Cardiac septum (tissue), 1 donor: Measurements from ENCODE around the gene MAST4. TPM values are rescaled to one million over a fixed set of nuclear protein-coding genes. Genes with fewer than 3 reads are reported as not detected.

Source experiments
- DNase-seq: peaks from one replicate; pipeline ENCODE4 v3.0.0-alpha.2; 2020; ENCODE audit warnings: low spot score
- intact Hi-C: fragments of 100-400 bp; cut with DNase I; formaldehyde crosslinking; loops from one replicate; pipeline ENCODE4 v1.14.0; 2022
- total RNA-seq: library from RNA; stranded (reverse); fragmentation: NEBNext Ultra II Directional; extraction: Animal tissue kit (Norgen Biotek cat#: 25700); gene quantifications from one replicate; pipeline ENCODE4 v1.2.1, GENCODE V29; 2021
- donor health status: DM: no; HTN: no; CAD: no.

The MAST4 gene
- total RNA-seq, 1 donor from 2014 or later, result 91.4 TPM

- no peak for DNase-seq
- intact Hi-C loops, result no loop called here
Measured at GRCh38 chr5:67188274-67189078, 592.3 kb downstream of the MAST4 start.

DNA sequence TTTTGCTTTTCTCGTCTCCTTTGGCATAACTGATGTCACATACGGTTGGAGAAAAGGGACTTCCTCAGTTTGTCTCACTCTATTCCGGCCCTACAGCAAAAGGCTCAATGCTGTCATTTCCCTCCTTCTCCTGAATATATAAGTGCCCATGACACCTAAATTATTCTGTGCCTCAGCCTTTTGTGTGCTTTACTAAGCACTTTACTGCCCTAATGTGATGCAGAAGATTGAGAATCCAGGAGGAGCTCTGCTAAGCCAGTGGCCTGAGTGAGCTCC lies 592.8 kb downstream of the MAST4 start:
- no peak for DNase-seq
- intact Hi-C loops, result no loop called here

DNA sequence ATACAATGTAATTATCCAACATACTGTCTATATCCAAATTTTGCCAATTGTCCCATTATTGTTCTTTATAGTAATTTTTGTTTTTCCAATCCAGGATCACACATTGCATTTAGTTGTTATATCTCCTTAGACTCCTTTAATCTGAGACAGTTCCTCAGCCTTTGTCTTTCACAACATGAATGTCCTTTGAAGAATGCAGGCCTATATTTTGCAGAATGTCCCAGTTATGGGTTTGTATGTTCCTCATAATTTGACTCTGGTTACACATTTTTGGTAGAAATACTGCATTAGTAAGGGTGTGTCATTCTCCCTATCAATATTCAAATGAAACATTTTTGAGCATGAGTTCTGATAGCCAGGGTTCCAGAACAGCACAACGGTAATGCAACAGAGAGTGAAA lies 593.7 kb downstream of the MAST4 start:
- no peak for DNase-seq
- intact Hi-C loops, result no loop called here

GRCh38 chr5:67190410-67190809 lies 594.2 kb downstream of the MAST4 start:
- intact Hi-C loops, result no loop called here
- DNase-seq, result no peak

DNA sequence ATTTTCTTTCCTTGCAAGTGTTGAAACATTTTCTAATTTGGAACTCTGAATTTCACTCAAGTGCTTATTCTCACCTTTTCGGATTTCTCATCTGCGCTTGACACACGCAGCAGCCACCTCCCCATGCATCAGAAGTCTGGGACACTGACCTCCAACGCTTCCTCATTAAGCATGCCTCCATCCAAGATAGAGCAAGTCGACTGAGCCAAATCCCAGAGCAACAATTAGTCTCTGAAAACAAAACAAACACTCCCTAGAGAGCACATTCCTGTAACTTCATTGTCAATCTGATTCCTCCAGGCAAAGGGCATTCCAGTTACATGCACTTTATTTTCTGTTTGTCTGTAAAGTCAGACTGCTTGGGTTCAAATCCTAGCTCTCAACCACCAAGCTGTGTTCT lies 594.7 kb downstream of the MAST4 start:
- no peak for DNase-seq
- intact Hi-C loops, result no loop called here

GRCh38 chr5:67192719-67193438 lies 596.7 kb downstream of the MAST4 start:
- intact Hi-C loops, result no loop called here
- DNase-seq, result no peak

DNA sequence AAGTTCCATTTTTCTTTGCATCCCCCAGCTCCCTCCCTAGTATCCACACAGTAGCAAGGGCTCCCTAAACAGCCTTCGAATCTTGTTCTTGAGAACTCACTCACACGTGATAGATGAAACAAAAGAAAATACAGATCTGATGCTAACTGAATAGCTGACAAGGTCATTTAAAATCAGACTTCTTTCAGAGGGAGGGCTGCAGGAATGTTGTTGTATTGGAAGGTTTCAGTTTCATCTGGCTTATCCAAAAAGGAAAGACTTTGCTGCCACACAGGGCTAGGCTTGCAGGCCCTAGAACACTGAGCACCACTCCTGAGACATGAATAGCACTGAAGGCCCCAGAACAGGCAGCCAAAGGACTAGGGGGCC lies 597.2 kb downstream of the MAST4 start:
- intact Hi-C loops, result no loop called here
- DNase-seq, result no peak

GRCh38 chr5:67194166-67194565 lies 598.0 kb downstream of the MAST4 start:
- intact Hi-C loops, result no loop called here
- DNase-seq, result no peak

DNA sequence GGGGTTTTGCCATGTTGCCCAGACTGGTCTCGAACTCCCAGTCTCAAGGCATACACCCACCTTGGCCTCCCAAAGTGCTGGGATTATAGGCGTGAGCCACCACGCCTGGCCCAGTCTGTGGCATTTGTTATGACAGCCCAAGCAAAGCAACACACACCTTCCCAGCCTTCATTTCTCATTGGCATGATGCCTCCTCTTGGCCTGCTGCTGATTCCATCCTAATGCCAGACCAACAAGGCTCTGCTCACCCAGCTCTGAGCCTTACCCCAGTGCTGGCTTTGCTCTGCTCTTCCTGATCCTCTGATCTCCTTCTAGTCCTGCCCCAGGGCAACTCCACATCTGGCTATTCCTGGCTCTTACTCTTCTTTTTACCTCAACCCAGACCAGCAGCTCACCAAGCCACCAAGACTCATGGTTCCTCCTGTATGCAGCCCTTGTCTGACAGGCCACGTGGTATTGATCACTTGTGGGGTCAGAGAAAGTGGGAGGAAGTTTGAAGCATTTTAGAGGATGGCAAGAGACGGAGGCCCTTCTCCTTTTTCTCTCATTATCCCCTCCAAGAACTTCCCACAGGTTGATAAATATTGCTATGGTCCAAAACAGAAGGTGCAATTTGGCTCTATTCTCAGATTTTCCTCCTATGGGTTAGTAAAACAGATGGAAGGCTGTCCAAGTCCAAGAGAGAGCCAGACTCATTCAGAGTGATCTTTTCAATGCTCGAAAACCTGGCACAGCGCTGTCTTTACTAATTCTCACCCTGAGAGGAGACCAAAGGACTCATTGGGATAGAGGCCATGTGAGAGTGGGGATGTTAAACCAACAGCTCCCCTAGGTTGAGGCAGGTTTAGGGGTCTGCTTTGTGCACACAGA lies 599.4 kb downstream of the MAST4 start:
- intact Hi-C loops, result no loop called here
- no peak for DNase-seq

DNA sequence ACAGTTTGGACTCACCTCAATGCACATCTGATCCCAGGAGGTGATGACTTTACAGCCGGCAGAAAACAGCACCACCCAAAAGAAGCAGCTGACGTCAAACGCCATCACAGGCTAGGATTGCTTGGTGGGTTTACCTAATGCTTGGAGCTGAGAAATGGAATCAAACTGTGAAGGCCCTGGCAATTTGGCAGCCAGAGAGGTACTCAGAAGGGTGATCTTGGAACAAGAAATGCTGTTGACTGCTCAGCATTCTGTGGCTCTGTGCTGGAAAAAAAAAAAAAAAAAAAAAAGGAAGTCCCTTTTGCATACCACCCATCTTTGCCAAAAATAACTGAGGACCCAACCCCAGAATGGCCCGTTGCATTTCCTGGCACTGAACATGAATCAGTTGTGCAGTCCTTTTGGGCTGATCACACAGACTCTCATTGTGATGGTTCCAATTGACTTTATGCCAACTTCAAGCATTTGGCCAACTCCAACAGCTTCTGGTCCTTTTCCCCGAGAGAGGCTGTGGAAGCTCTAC lies 600.4 kb downstream of the MAST4 start, which contains the start of gene CD180:
Gene CD180 (minus strand): TSS at position 263 of the 523 bp plus-strand sequence. CDS start 158 bp downstream, at position 105.
- intact Hi-C loops, result no loop called here
- DNase-seq, result no peak

DNA sequence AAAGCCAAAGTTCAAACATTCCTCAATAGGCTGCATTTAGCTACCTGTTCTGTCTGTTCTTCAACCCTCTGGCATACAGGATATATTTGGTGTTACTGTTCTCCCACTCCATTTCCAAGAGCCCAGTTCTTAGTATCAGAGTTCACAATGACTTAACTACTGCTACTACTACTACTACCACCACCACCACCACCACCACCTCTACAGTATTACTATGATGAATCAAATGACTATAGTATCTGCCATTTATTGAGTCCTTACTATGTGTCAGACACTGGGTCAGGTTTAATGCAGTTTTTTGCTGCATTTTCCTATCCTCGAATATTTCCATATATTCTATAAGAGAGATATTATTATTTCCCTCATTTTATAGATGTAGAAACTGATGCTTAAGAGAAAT lies 601.3 kb downstream of the MAST4 start:
- DNase-seq, result no peak
- intact Hi-C loops, result no loop called here

DNA sequence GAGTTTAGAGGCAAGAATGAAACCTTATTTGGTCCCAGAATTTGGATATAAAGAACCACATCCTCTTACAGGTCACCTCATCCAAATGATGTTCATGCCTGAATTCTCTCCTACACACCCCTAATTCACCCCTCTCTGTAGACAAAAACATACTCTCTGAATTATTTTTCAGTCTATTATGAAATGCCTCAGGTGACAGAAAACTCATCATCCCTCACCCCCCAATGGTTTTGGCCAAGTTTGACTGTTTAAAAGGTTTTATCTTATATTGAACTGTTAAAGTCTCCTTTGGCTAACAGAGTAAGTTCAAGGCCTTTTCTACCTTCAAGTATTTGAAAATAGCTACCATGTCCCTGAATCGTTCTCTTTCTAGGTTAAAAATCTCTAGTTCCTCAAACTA lies 602.7 kb downstream of the MAST4 start:
- no peak for DNase-seq
- intact Hi-C loops, result no loop called here

DNA sequence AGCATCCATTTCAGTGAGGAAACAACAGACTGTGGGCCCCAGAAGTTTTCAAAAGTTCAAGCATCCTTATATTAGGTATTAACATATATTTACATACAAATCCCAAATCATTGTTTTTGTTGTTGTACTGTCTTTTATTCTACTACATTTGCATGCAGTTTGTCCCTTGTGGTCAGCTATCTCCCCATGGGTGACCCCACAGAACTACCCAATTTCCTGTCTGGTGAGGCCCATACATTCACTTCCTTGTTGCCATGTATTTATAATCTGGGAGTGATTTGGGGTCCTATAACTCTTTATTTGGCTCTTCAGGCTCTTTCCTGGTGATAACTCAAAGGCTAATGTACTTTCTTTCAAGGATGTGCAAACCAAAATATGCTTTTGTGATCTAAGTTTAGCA lies 603.7 kb downstream of the MAST4 start:
- DNase-seq, result no peak
- intact Hi-C loops, result loop anchor here (10.0 kb wide), 1 partner anchor 215 kb away; no protein-coding TSS in a partner anchor

DNA sequence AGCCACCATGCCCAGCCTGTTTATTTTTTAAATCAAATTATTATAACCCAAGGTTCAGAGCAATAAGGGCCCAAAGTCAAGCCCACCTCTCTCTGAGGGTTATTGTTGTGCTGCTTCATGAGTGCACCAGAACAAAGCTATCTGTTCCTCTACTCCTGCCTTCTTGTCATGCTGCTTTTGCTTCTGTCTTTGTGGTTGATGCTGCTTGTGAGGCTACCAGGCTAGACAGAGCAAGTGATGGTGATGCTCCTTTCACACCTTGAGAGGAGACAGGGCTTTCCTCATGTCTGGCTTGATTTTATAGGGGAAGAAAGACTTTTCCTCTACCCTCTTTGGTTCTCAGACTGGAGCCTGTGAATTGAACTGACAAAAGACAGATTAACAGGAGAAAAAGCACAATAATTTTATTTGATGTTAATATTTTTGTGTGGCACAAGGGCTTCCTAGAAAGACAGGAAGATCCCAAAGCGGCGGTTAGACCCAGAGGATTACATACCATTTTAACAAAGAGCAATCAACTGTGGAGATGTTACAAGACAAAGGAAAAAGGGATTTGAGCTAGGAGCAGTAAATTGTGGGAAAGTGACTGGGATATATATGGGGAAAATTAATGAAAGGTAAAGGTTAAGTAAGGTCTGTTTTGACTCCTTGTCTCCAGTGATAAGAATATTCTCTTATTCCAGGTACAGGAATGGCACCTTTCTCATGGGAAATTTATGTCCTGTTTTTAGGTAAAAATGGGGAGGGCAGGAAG lies 604.8 kb downstream of the MAST4 start:
- DNase-seq, result no peak
- intact Hi-C loops, result loop anchor here (10.0 kb wide), 1 partner anchor 216 kb away; no protein-coding TSS in a partner anchor

- intact Hi-C loops, result loop anchor here (10.0 kb wide), 1 partner anchor 217 kb away; no protein-coding TSS in a partner anchor
Measured at GRCh38 chr5:67201897-67202549, 605.8 kb downstream of the MAST4 start.

DNA sequence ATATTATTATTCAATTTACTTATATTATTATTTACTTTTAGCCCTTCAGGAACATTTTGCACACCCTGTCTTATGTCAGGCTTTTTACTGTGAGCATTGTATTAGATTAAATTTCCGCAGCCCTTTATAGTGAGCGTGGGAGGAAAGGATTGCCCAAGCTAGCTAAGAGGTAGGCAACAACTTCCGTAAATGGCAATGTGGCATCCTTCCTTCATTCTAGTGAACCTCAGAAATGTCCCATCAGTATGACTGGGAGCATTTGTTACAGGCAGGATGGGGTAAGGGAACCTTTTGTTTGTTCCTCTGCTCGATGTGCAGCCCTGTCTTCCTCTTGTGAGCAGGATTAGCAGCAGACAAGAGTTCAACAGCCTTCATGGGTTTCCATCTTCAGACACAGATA lies 606.6 kb downstream of the MAST4 start:
- intact Hi-C loops, result loop anchor here (10.0 kb wide), 1 partner anchor 218 kb away; no protein-coding TSS in a partner anchor
- no peak for DNase-seq

More at GRCh38 chr5:67201897-67202549, 605.8 kb downstream of the MAST4 start:
- no peak for DNase-seq

DNA sequence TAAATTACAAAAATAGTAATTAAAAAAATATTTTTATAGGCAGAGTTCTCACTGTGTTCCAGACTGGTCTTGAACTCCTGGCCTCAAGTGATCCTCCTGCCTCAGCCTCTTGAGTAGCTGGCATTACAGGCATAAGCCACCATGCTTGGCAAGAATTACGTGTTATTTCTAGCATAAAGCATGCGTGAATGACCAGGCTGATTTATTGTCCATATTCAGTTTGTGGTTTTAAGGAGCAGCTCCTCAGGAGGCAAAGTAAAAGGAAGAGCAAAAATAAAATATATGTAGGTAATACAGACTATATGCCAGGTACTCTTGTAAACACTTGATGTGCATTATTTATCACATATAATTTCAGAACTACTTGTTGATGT lies 607.5 kb downstream of the MAST4 start:
- intact Hi-C loops, result loop anchor here (10.0 kb wide), 1 partner anchor 219 kb away; no protein-coding TSS in a partner anchor

GRCh38 chr5:67204821-67205220 lies 608.6 kb downstream of the MAST4 start:
- intact Hi-C loops, result loop anchor here (5.0 to 10.0 kb wide), 2 partner anchors 220 to 393 kb away; no protein-coding TSS in a partner anchor
- DNase-seq, result no peak

More for the DNA sequence above, 607.5 kb downstream of the MAST4 start:
- no peak for DNase-seq
